ENCODE measurements around the gene TTLL10.
"Not testable (repeated sequence)": the region's sequence is repeated elsewhere in the genome, so short reads cannot be mapped to it uniquely, and the experiment has no call there.

Gene TTLL10

DNA sequence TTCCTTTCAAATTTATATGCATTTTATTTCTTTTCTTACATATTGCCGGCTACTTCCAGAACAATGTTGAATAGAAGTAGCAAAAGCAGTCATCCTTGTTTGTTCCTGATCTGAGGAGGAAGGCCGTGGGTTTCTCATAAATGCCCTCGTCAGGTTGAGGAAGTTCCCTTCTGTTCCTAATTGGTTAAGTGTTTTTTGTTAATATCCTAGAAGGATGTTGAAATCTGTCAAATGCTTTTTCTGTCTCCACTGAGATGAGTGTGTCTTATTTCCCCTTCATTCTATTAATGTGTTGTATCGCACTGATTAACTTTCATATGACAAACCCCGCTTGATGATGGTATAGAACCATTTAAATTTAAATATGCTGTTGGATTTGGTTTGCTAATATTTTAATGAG, 15.4 kb downstream of the TTLL10 start:
- DNase-seq, result no peak

DNA sequence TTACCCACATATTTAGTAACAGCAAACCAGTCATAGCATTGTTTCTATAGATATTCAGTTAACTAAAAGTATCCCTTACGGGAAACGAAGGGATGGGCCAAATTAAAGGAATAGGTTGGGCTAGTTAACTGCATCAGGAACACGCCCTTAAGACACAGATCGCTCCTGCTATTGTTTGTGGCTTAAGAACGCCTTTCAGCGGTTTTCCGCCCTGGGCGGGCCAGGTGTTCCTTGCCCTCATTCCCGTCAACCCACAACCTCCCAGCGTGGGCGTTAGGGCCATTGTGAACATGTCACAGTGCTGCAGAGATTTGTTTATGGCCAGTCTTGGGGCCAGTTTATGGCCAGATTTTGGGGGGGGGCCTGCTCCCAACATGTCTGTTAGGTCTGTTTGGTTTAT, 18.1 kb downstream of the TTLL10 start:
- no peak for DNase-seq

DNA sequence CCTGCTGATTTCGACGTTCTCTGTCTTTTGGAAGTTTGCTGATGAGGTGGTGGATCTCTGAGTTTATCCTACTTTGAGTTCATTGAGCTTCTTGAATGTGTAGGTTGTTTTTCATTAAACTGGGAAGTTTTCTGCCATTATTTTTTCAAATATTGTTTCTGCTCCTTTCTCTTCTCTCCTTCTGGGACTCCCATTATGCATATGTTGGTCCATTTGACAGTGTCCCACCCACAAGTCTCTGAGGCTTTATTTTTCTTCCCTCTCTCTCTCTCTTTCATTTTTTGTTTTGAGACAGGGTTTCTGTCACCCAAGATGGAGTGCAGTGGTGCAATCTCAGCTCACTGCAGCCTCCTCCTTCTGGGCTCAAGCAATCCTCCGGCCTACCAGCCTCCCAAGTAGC, 21.0 kb downstream of the TTLL10 start:
- DNase-seq, result no peak

DNA sequence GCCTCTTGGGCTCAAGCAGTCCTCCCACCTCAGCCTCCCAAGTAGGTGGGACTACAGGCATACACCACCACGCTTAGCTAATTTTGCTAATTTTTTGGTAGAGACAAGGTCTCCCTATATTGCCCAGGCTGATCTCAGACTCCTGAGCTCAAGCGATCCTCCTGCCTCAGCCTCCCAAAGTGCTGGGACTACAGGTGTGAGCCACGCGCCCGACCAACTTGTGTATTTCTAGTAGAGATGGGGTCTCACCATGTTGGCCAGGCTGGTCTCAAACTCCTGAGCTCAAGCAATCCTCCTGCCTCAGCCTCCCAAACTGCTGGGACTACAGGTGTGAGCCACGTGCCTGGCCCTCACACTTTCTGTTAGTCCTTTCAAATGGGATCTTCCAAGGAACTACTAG, 22.0 kb downstream of the TTLL10 start:
- DNase-seq, result not testable (repeated sequence)

DNA sequence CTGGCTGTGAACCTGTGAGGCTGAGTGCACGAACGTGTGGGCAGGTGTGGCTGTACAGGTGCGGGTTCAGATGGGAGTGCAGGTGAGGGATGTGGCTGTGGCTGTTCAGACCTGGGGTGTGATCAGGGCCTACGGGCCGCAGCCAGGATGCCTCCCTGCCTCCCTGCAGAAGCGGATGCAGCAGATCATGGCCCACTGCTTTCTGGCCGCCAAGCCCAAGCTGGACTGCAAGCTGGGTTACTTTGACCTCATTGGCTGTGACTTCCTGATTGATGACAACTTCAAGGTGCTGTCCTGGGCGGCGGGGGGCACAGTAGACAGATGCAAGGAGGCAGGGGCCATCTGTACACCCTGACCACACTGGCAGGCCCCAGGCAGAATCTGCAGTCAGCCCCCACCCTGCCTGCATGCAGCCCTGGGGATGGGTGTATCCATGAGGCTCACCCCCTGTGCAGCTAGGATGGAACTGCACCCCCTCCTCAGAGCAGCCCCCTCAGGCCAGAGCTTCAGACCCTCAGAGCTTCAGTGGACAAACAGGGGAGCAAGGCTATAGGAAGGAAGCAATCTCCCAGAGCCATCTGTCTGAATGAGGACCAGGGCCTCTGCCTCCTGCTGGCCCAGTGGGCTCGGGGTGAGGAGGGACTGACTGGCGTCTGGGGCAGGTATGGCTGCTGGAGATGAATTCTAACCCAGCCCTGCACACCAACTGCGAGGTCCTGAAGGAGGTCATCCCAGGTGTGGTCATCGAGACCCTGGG, 22.9 kb downstream of the TTLL10 start:
- no peak for DNase-seq

DNA sequence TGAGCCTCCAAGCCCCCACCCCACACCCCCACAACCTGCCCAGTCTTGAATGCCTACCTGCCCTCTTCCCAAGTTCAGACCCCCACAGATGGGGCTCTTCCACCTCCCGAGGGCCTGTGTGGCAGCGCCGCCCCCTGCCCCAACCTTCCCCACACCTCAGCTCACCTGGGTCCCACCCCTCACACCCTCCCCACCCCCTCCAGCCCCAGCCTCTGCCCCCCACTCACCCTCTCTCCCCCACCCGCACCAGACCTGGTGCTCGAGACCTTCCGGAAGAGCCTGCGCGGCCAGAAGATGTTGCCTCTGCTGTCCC, 23.5 kb downstream of the TTLL10 start:
- DNase-seq, result no peak

DNA sequence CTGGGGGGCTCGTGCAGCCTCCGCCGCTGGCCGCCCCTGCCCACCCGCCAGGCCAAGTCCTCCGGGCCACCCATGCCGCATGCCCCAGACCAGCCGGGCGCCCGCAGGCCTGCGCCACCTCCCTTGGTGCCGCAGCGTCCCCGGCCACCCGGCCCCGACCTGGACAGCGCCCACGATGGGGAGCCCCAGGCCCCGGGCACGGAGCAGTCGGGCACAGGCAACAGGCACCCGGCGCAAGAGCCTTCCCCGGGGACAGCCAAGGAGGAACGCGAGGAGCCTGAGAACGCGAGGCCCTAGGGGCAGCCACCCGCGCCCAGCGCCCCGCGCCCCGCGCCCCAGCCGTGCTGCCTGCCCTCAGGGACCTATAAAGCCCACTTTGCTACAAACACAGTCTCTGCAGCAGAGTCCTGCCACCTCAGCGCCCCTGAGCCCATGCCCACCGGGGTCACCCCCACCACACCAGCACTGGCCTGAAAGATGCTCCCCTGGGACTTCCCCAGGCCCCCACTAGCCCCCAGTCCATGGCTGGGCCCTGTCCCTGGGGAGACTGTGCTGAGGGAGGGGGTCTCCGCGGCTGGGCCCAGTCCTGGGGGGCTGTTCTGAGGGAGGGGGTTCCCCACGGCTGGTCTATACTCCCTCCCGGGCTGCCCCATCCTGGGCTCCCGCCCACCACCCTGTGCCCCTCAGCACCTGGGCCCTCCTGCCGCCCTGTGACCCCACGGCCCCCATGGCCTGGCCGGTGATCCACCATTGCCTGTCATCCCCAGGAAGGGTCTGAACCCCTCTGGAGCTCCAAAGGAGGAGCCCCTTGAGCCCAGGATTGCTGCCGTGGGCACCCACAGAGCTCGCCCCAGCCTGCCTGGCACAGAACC, 24.1 kb downstream of the TTLL10 start:
- DNase-seq, result no peak

DNA sequence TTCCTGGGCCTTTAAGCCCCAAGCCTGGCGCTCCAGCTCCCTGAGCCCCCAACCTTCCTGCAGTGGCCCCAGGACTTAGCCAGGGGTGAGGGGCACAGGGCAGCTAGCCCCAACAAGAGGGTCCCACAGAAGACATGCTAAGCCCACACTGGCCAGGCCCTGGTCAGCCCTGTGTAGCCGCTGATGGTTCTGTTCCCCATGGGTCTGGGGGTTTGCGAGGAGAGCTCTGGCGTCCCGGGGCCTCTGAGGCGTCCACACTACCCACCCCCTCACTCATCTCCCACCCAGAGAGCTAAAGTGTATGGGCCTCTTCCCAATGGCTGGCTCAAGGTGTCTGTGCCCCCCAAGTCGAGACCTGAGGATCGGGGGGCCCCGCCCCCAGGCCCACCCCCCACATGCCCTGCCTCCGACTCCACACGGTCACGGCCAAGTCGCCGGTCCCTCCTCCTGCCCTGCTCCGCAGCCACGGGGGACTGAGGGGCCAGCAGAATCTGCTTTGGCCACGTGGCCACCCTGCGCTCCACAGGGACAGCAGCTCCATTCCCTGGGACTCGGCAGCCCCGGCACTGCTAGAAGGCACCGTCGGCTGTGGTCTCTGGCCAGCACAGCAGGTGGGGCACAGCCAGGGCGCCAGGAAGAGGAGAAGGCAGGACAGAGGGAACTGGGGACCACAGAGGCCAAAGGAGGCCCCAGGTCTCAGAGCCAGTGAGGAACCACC, 24.9 kb downstream of the TTLL10 start:
- no peak for DNase-seq

DNA sequence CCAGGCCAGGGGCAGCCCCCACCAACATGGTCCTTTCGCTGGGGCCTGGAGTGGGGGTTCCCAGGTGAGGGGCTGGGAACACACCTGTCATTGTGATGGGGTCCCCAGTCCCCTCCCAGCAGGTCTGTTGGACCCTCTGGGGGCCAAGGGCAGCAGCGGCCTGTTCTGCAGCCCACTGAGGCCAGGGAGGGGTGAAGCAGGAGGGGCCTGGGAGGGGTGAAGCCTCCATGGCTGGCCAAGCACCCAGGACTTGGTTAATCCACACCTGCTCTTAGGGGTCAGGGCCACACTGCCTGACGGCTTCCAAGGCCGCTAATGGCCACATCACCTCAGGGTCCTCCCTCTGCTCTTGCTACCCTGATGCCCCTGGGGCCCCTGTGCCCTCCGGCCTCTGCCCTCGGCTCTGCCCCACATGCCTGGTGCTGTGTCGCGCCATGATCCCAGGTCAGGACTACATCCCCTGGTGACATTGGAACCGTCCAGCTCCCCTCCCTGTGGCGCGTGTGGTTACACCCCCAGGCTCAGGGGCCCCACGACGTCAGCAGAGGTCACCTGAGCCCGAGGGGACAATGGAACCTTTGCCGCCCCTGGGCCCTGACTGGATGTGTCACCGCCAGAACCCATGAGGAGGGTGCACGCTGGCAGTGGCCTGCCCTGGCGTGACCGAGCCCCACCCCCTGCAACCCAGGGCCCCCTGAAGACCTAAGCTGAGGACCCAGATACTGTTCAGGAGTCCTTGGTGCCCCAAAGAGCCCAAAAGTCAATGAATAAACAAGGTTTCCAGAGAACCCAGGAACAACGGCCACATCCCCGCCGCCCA, 25.7 kb downstream of the TTLL10 start:
- DNase-seq, result no peak

DNA sequence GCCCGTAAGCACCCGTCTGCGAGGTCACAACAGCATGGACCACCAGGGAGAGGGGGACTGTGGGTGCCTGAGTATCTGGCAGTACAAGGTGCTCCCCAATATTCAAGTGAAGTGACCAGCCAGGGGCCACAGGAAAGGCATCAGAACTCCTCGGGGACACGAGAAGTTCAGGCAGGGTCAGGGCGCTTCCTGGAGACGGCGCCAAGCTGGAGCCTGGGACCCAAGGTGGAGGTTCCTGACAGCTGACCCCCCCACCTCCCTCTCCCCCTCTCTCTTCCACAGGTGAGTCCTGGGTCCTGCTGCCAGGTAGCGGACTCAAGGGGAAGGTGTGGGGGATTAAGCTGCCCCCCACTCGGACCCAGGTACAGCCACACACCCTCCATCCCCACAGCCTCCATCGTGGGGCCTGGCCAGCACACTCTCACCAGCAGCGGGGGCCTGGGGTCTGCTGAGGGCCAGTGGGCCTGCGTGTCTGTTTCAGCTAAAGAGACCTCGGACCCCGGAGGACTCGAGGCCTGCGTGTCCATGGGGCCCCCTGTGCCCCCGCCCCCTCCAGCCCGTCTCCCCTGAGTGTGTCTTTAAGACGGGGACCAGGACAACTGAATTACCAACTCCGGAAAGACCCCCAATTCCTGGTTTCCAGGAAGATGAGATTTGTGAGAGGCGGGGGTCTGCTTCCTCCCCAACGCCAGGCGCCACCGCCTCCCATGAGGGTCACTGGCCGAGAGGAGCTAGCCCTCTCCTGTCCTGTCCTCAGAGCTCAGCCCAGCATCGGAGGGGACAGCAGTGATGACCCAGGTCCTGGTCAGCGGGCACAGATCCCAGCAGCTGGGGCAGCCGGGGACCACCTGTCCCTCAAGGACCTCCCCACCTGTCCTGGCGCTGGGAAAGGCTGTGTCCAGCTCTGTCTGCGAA, 26.5 kb downstream of the TTLL10 start:
- no peak for DNase-seq

DNA sequence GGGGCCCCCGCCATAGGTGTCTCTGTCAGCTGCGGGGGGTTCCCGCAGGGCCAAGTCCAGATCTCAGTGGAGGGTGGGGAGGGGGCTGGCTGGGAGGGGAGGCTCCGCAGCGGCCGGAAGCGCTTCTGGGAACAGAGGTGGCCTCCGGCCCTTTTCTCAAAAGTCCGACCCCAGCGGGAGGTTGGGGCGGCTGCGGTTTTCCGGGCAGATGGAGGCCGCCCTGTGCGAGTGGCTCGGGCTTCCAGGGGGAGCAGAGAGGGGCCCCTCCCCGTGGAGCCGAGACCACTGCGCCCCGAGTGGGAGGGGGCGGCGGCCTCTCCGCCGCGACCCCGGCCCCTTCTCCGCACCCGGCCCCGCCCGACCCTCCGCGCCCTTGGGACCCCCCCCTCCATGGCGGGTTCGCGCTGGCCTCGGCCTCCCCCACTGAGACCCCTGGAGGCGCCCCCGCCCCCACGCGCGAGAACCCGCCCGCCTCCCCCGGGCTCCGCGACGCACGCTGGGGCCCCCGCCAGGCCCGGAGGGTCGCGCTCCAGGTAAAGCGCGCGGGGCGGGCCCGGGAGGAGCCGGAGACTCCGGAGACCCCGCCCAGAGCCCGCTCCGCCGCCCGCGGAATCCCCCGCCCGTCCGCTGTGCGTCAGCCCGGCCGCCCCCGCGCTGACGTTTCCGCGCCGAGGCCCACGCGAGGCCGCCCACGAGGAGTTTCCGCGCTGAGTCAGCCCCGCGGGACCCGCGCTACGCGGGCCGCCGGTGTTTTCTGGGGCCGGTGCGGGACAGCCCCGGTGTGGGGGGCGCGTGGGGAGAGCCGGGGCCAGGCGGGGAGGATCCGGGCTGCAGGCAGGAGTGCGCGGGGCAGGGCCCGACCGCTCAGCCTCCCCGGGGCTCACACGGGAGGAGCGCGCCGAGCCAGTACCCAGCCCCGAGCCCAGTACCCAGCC, 27.5 kb downstream of the TTLL10 start:
- no peak for DNase-seq

DNA sequence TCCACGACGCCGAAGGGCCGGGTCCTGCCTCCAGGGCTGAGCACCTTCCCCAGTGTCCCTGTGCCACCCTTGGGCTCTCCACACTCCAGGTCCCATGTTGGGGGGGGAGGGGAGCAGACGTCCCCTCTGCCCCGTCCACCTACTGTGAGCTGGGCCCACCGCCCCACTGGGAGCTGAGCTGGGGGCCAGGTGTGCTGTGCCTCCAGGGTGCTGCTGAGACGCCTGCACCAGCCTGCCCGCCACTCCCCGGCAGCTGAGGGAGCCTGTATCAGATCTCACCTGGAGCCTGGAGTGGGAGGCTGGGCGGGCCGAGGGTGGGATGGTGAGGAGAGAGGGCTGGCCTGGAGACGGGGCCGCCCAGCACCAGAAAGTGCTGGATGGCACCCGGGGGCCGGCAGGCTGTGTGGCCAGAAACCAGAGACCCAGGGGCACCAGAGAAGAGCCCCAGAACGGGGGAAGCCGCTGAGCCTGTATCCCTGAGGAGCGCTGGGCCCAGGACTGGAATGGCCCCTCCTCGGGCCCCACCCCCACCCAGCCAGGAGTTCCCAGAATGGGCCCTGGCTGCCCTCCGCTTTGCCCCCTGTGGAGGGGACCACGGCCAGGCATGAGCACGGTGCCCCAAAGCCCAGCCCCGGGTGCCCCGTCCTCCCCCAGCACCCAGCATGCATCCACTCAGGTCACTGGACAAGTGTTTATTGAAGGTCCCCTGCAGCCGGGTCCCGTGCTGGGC, 29.3 kb downstream of the TTLL10 start:
- DNase-seq, result no peak

DNA sequence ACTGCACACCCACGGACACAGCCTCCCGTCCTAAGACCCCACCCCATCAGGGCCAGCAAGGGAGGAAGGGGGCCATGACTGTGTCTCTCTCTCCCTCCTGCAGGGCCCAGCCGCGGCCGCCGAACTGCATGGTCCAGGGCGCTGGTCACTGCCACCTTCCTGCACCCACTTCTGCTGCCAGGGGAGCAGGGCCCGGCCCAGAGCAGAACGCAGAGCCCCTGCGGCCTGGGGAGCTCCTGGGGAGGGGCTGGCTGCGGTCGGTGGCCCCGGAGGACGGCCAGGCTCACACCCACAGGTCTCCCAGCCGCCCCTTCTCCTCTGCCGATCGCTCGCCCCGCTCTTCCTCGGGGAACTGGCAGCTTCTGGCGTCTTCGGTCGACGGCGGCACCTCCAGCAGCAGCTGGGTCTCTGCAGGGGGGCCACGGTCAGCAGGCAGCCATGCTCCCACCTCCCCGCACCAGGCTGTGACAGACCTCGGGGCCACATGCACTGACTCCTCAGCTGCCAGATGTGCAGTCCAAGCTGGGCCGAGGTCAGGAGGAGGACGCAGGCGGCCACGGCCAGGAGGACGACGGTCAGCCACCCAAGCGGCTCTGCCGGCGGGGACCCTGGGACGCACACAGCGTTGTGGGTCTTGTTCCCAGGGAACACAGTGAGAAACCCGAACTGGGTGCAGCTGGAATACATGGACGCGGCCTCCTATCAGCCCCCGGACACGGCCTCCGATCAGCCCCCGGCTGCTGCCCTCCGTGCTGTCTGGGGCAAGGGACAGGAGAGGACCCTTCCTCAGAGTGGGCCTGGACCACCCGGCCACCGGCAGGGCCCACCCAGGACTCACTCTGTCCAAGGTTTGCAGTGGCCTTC, 30.1 kb downstream of the TTLL10 start:
- DNase-seq, result no peak

DNA sequence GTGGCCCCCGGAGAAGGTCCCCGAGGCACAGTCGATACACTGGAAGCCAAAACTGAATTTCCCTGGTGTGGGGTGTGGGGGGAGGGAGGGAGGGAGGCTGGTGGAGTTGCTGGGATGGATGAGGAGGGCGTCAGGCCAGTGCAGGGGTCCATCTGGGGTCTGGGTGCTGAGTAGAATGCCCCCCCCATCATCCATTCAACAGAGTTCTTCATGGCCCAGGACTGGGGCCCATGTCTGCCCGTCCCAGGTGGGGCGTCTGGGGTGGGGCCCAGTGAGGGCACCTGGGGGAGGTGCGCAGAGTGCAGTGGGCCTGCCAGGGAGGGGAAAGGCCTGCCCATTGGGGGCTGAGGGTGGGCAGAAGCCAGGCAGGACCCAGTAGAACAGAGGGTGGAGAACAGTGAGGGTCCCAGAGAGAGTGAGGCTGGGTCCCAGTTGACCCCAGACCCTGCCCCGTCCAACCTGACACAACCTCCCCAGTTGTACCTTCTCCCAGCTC, 30.8 kb downstream of the TTLL10 start:
- DNase-seq, result no peak

DNA sequence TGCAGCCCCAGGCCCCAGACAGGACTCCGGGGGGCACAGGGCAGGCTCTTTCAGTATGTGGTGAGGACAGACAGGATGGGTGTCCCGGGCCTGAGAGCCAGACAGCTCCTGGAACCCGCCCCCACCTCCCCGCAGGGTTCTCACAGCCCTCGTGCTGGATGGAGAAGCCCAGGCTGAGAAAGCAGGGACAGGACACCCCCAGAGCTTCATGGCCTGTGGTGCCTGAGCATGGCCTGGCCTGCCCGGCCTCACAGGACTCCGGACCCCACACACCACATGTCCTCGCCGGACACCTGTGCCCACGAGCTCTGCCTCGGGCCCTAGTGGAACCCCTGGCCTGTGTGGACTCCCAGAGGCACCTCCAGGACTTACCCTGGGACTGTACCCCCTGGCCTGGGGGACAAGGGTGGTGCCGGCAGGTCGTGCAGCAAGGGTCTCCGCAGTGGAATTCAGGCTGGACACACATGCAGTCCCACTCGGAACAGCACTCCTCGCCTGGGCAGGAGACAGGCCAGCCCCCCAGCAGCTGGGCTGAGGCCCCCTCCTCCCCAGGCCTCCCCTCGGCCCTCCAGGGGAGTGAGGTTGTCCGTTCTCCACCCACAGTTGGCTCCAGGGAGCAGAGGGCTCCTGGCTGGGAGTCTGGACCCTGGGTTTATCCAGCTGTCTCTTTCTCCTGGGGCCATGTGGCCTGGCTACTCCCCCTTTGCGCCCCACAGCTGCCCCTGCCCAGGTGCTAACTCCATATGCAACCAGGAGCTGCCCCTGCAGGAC, 31.5 kb downstream of the TTLL10 start:
- DNase-seq, result no peak

DNA sequence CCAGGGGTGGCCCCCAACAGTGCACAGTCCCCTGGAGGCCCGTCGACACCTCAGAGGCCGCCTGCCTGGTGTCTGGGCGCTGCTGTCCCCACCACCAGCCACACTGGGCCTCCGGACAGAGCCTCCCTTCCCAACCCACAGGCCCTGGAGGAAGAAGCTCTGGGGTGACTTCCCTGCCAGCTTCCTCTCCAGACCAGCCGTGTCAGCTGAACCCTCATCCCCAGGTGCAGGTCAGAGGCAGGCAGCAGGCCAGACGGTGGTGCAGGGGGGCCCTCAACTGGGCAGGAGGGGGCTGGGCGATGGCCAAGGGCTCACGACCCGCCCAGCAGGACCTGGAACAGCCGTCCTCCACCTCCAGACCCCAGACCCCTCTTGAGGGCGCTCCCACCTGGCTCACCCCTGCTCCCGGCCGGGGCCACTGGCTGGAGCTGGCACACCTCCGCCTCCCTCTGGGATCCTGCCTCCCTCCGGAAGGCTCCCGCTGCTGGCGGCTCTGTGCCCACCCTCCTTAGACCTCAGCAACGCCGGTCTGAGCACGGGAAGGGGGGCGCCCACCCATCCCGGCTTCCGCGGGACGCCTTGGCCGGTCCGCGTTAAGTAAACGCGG, 32.2 kb downstream of the TTLL10 start:
- no peak for DNase-seq

DNA sequence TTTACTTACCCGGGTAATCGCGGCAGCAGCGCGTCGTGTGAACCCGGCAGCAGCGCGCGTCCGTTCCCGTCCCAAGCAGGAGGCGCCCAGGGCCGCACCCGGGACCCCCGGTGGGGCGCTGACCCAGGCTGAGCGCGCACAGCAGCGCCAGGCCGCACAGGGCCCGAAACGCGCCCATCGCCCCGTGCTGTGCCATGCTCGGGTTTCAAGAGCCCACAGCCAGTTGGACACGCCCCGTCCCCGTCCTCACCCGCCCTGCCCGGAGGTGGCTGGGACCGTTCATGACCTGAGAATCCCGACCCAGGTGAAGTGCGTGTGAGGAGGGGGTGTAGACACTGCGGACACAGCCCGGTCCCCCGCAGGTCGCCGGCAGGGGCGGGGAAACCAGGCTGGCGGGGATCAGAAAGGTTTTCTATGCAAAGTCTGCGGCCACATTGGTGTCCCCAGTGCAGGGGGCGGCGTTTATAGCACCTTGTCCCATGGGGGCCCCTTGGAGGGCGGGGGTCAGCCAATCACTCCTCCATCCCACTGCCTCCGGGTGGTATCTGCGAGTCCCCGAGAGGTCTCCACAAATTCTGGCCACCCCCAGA, 32.8 kb downstream of the TTLL10 start, which contains the start of gene TNFRSF18:
TSS of gene TNFRSF18 (minus strand) at position 217 of the 590 bp plus-strand sequence. CDS start at position 196, 21 bp downstream.
- no peak for DNase-seq

Data from SHP77 treated with DMSO at 0.1 percent for 48 hours (cell line).